ENCODE results near the gene ADPRHL1. TPM values are rescaled to one million over a fixed set of nuclear protein-coding genes. Genes with fewer than 3 reads are reported as not detected.
A peak's percentile ranks its signal among the peaks of the same experiment; 100 is the strongest.

ADPRHL1 gene
- total RNA-seq, 1 donor = 5.1 TPM

- no peak for TF ChIP-seq CTCF (IDR thresholded peaks at IDR 0.05; ENCODE audit: extremely low read depth, low read depth, low read length)
- H3K4me2 ChIP-seq (ENCODE audit: insufficient read depth, low read length) = no peak overlapping the region
- peaks cover 11% of the 10 kb centered on the region for H3K4me1 ChIP-seq (ENCODE audit: insufficient read depth, low read length)
- H3K27me3 ChIP-seq (ENCODE audit: insufficient read depth, low read length) = no peaks in the 10 kb centered on the region
- no peaks in the 10 kb centered on the region for H3K9me3 ChIP-seq (ENCODE audit: low read depth, low read length)
- H3K36me3 ChIP-seq (ENCODE audit: insufficient read depth, low read length) = peaks cover 95% of the 10 kb centered on the region
- peaks cover 29% of the 10 kb centered on the region for H4K20me1 ChIP-seq (ENCODE audit: insufficient read depth, low read length)
- H3K27ac ChIP-seq (ENCODE audit: low read depth, low read length) = no peak overlapping the region
- no peak overlapping the region for H2AFZ ChIP-seq (ENCODE audit: low read length)
- H3K4me3 ChIP-seq (ENCODE audit: insufficient read depth, low read length) = no peak overlapping the region
- H3K79me2 ChIP-seq (ENCODE audit: insufficient read depth, low read length) = peaks cover 84% of the 10 kb centered on the region
- DNase-seq (ENCODE audit: insufficient read length, low spot score, missing footprints) = no peak
Measured at GRCh38 chr13:113498905-113499304, 45.6 kb upstream of the ADPRHL1 start.

- Histone ChIP-seq H3K4me3 (ENCODE audit: insufficient read depth, low read length) (no peak overlapping the region), H3K4me2 (ENCODE audit: insufficient read depth, low read length) (no peak overlapping the region), H3K27me3 (ENCODE audit: insufficient read depth, low read length) (no peaks in the 10 kb centered on the region), H3K27ac (ENCODE audit: low read depth, low read length) (no peak overlapping the region), H3K9me3 (ENCODE audit: low read depth, low read length) (no peaks in the 10 kb centered on the region), H3K79me2 (ENCODE audit: insufficient read depth, low read length) (peaks cover 81% of the 10 kb centered on the region), H3K36me3 (ENCODE audit: insufficient read depth, low read length) (peaks cover 82% of the 10 kb centered on the region), H4K20me1 (ENCODE audit: insufficient read depth, low read length) (peaks cover 34% of the 10 kb centered on the region), H3K4me1 (ENCODE audit: insufficient read depth, low read length) (peaks cover 27% of the 10 kb centered on the region), H2AFZ (ENCODE audit: low read length) (no peak overlapping the region)
- no peak for TF ChIP-seq CTCF (IDR thresholded peaks at IDR 0.05; ENCODE audit: extremely low read depth, low read depth, low read length)
- no peak for DNase-seq (ENCODE audit: insufficient read length, low spot score, missing footprints)
Measured at GRCh38 chr13:113497217-113497616, 43.9 kb upstream of the ADPRHL1 start.

- Histone ChIP-seq H3K4me3 (ENCODE audit: insufficient read depth, low read length) (no peak overlapping the region), H4K20me1 (ENCODE audit: insufficient read depth, low read length) (peaks cover 27% of the 10 kb centered on the region), H3K36me3 (ENCODE audit: insufficient read depth, low read length) (peaks cover 66% of the 10 kb centered on the region), H2AFZ (ENCODE audit: low read length) (no peak overlapping the region), H3K4me2 (ENCODE audit: insufficient read depth, low read length) (no peak overlapping the region), H3K79me2 (ENCODE audit: insufficient read depth, low read length) (peaks cover 82% of the 10 kb centered on the region), H3K9me3 (ENCODE audit: low read depth, low read length) (no peaks in the 10 kb centered on the region), H3K27ac (ENCODE audit: low read depth, low read length) (peak overlapping the region; percentile 42), H3K27me3 (ENCODE audit: insufficient read depth, low read length) (no peaks in the 10 kb centered on the region), H3K4me1 (ENCODE audit: insufficient read depth, low read length) (peaks cover 31% of the 10 kb centered on the region)
- no peak for DNase-seq (ENCODE audit: insufficient read length, low spot score, missing footprints)
- TF ChIP-seq CTCF (IDR thresholded peaks at IDR 0.05; ENCODE audit: extremely low read depth, low read depth, low read length) = no peak
Measured at GRCh38 chr13:113495494-113496210, 42.4 kb upstream of the ADPRHL1 start.

DNA sequence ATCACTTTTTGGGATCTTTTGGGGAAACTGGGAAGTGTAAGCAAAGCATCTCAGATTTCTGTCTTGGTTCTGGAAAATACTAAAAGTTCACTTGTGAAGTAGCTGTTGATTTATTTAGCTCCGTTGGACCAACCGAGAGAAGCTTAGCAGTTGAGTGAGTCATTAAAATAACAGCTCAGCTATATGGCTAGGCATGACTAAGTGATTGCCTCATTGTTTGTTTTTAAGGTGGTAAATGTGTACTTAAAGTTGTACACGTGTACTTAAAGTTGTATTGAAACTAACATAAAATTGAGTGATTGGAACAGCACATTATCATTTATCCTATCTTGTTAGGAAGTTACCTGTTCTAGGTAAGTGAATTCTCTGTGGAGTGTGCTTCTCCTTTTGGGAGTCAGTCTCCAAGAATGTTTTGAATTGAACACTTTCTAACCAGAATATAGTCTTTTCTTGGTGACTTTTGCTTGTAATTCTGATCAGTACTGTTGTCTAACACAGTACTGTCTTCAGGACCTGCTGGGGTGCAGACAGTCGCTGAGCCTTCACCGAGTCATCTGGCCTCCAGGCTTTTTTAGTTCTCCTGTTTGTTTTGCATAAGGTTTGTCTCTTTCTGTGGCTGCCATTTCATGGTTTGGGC is 40.1 kb upstream of the ADPRHL1 start:
- Histone ChIP-seq H3K4me1 (ENCODE audit: insufficient read depth, low read length) (peaks cover 40% of the 10 kb centered on the region), H3K4me2 (ENCODE audit: insufficient read depth, low read length) (peak overlapping the region; percentile 79), H4K20me1 (ENCODE audit: insufficient read depth, low read length) (peaks cover 39% of the 10 kb centered on the region), H2AFZ (ENCODE audit: low read length) (no peak overlapping the region), H3K79me2 (ENCODE audit: insufficient read depth, low read length) (peaks cover 84% of the 10 kb centered on the region), H3K36me3 (ENCODE audit: insufficient read depth, low read length) (peaks cover 45% of the 10 kb centered on the region), H3K27me3 (ENCODE audit: insufficient read depth, low read length) (no peaks in the 10 kb centered on the region), H3K27ac (ENCODE audit: low read depth, low read length) (peak overlapping the region; percentile 73), H3K9me3 (ENCODE audit: low read depth, low read length) (no peaks in the 10 kb centered on the region), H3K4me3 (ENCODE audit: insufficient read depth, low read length) (peak overlapping the region; percentile 31)
- TF ChIP-seq CTCF (IDR thresholded peaks at IDR 0.05; ENCODE audit: extremely low read depth, low read depth, low read length) = no peak
- DNase-seq (ENCODE audit: insufficient read length, low spot score, missing footprints) = peak; percentile 96

Measured in osteoblast (primary cell).